Adrenal gland (tissue), 12 donors: Measurements from ENCODE around the gene RNF41. TPM values are rescaled to one million over a fixed set of nuclear protein-coding genes. Genes with fewer than 3 reads are reported as not detected.
"Not testable (repeated sequence)": the region's sequence is repeated elsewhere in the genome, so short reads cannot be mapped to it uniquely, and the experiment has no call there.

Source experiments
- DNase-seq, 7 donors: peaks; one replicate each; pipeline ENCODE4 v3.0.0-alpha.2; 2019 to 2020
- H3K27ac ChIP-seq, 5 donors: fragments of 200-600 bp; sonication (generic) in 4 of 5; 1 replicate in 3 of 5; 2 replicates in 2 of 5; pipeline versions ENCODE4 v1.5.1 to v1.8.0; 2016 to 2020; ENCODE audit warnings: mild to moderate bottlenecking in 1 of 5
- H3K27me3 ChIP-seq: fragments of 200-600 bp; 2 replicates; pipeline ENCODE4 v1.8.0; 2021
- H3K36me3 ChIP-seq, 2 donors: fragments of 200-600 bp; replicated peaks in 1 of 2; 1 replicate in 1 of 2; 2 replicates in 1 of 2; pipeline versions ENCODE4 v1.5.1 to v1.8.0; 2018 to 2022
- H3K4me1 ChIP-seq, 2 donors: fragments of 200-600 bp; replicated peaks in 1 of 2; 1 replicate in 1 of 2; 2 replicates in 1 of 2; pipeline versions ENCODE4 v1.5.1 to v1.8.0; 2018 to 2021
- H3K4me3 ChIP-seq, 4 donors: fragments of 200-600 bp; sonication (generic) in 3 of 4; one replicate each; pipeline ENCODE4 v1.5.1; 2016 to 2018
- H3K9me3 ChIP-seq, 3 donors: fragments of 200-600 bp; sonication (generic) in 1 of 3; replicated peaks in 1 of 3; 1 replicate in 2 of 3; 2 replicates in 1 of 3; pipeline versions ENCODE4 v1.5.1 to v1.8.0; 2016 to 2021
- POLR2A ChIP-seq, 2 donors: fragments of 450-650 bp; IDR thresholded peaks; one replicate each; pipeline ENCODE4 v1.6.1; 2017; ENCODE audit warnings: antibody characterized with exemption in 2 of 2, mild to moderate bottlenecking in 2 of 2, moderate library complexity in 1 of 2
- WGBS, 4 donors: extraction: QIAGEN DNeasy Blood & Tissue Kit in 2 of 4; methylation state at CpG; one replicate each; pipeline versions ENCODE4 v1.1.5 to v1.1.7; 2013 to 2017; 5-methylcytosine and 5-hydroxymethylcytosine counted together
- intact Hi-C, 2 donors: fragments of 100-400 bp; cut with DNase I; formaldehyde crosslinking; loops; one replicate each; pipeline versions ENCODE4 v1.14.1 to v1.15.0; 2022 to 2023
- polyA plus RNA-seq, 3 donors: library from polyadenylated mRNA; stranded (reverse); fragments of 200-250 nt in 2 of 3; fragments of 350-450 nt in 1 of 3; fragmentation: Illumina TruSeq in 1 of 3; extraction: RNeasy Lipid Tissue Mini Kit (QIAGEN cat#74804) in 1 of 3; gene quantifications; one replicate each; pipeline ENCODE4 v1.2.3, GENCODE V29; 2013 to 2014
- total RNA-seq, 9 donors: library from RNA; depleted of rRNA in 4 of 9; stranded (reverse); fragments of >200 nt in 4 of 9; fragments of 120-200 nt in 1 of 9; fragmentation: NEBNext Ultra II Directional in 1 of 9; extraction: Animal tissue kit (Norgen Biotek cat#: 25700) in 1 of 9; gene quantifications; one replicate each; pipeline versions ENCODE4 v1.1.0 to v1.2.4, GENCODE V29; 2013 to 2023
- TF ChIP-seq, protein P1 (sequence below), 6 experiments: fragments of 450-650 bp in 4 of 6; fragments of 200-600 bp in 2 of 6; sonication (generic) in 1 of 6; IDR thresholded peaks; 1 replicate in 5 of 6; 2 replicates in 1 of 6; pipeline versions ENCODE4 v1.5.1 to v1.8.0; 2016 to 2021; ENCODE audit warnings: antibody characterized with exemption in 6 of 6, mild to moderate bottlenecking in 2 of 6, moderate library complexity in 1 of 6
- donor health status: healthy with polysubstance abuse.
- donor health status: Bipolar disorder and iron deficiency.
- donor health status: DM: yes; HTN: yes; CAD: no.
- donor health status: DM: no; HTN: no; CAD: no.
- donor health status: DM: no; HTN: no; CAD: no.
- donor health status: DM: yes; HTN: yes; CAD: no.

The RNF41 gene
- total and polyA plus RNA-seq, 12 donors: 13.0 to 90.6 (median 50.8) TPM

DNA sequence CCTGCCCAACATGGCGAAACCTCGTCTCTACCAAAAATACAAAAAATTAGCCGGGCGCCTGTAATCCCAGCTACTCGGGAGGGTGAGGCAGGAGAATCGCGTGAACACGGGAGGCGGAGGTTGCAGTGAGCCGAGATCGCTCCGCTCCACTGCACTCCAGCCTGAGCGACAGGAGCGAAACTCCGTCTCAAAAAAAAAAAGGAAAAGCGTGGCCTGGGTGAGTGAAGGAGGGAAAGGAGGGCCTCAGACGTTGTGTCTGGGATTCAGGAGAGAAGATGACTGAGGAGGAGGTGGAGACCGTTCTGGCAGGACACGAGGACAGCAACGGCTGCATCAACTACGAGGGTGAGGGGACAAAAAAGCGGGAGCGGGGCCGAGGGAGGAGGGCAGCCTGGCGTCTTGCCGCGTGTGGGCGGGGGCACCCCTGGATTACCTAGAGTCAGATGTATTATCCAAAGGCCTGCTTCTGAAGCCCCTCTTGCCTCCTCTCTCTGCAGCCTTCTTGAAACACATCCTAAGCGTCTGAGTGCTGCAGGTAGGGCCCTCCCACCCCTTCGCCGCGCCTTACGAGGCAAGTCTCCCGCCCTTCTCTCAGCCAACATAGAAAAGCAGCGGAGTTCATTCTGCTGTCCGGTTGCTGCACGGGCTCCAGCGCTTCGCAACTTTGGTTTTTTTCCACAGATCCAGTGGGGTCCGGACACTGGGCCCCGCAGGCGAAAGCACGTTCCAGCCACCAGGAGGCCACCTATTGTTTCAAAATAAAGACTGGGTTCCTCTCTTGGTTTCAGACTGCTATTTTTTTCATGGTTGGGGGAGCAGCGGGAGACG is 64.3 kb downstream of the RNF41 start:
- DNase-seq: peak; percentile 66 to 93 (median 84)
- Histone ChIP-seq H3K4me3 (peak overlapping the region in 2 of 4 donors; percentile 55 to 71), H3K36me3 (peaks cover 0 to 31% of the 10 kb centered on the region in 2 donors), H3K27me3 (no peaks in the 10 kb centered on the region), H3K4me1 (peaks cover 29 to 37% of the 10 kb centered on the region in 2 donors), H3K9me3 (no peaks in the 10 kb centered on the region), H3K27ac (peak overlapping the region; percentile 34 to 98 (median 96))
- WGBS, 4 donors: 5 to 8% (median 7%) methylated on average over 29 to 45 of the region's 45 CpGs
- peak; percentile 6 to 30 for TF ChIP-seq POLR2A (IDR thresholded peaks at IDR 0.05)
- TF ChIP-seq, protein P1, sequence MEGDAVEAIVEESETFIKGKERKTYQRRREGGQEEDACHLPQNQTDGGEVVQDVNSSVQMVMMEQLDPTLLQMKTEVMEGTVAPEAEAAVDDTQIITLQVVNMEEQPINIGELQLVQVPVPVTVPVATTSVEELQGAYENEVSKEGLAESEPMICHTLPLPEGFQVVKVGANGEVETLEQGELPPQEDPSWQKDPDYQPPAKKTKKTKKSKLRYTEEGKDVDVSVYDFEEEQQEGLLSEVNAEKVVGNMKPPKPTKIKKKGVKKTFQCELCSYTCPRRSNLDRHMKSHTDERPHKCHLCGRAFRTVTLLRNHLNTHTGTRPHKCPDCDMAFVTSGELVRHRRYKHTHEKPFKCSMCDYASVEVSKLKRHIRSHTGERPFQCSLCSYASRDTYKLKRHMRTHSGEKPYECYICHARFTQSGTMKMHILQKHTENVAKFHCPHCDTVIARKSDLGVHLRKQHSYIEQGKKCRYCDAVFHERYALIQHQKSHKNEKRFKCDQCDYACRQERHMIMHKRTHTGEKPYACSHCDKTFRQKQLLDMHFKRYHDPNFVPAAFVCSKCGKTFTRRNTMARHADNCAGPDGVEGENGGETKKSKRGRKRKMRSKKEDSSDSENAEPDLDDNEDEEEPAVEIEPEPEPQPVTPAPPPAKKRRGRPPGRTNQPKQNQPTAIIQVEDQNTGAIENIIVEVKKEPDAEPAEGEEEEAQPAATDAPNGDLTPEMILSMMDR (IDR thresholded peaks at IDR 0.05): peak; percentile 22 to 87 (median 66)
- intact Hi-C loops: no loop called here

DNA sequence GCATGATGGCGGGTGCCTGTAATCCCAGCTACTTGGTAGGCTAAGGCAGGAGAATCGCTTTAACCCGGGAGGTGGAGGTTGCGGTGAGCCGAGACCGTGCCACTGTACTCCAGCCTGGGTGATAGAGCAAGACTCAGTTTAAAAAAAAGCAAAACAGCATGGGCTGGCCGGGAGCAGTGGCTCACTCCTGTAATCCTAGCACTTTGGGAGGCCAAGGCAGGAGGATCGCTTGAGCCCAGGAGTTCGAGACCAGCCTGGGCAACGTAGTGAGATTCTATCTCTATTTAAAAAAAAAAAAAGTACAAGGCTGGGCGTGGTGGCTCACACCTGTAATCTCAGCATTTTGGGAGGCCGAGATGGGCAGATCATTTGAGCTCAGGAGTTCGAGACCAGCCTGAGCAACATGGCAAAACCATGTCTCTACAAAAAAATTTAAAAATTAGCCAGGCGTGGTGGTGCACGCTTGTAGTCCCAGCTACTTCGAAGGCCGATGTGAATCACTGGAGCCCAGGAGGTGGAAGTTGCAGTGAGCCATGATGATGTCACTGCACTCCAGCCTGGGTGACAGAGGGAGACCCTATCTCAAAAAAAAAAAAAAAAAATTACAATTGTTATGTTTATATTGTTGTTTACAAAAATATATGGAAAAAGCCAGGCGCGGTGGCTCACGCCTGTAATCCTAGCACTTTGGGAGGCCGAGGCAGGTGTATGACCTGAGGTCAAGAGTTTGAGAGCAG is 65.1 kb downstream of the RNF41 start:
- peak overlapping the region in 2 of 4 donors; percentile 55 to 71 for H3K4me3 ChIP-seq
- H3K27me3 ChIP-seq, intact Hi-C loops, H3K9me3 ChIP-seq: not testable (repeated sequence)
- 84 to 92% (median 89%) methylated on average over 21 of the region's 21 CpGs for WGBS, 4 donors
- peaks cover 0 to 23% of the 10 kb centered on the region in 2 donors for H3K36me3 ChIP-seq
- H3K4me1 ChIP-seq: peaks cover 29 to 40% of the 10 kb centered on the region in 2 donors
- peak overlapping the region in 4 of 5 donors; percentile 94 to 98 (median 96) for H3K27ac ChIP-seq
- peak in 2 of 7 donors; percentile 25 to 39 for DNase-seq

DNA sequence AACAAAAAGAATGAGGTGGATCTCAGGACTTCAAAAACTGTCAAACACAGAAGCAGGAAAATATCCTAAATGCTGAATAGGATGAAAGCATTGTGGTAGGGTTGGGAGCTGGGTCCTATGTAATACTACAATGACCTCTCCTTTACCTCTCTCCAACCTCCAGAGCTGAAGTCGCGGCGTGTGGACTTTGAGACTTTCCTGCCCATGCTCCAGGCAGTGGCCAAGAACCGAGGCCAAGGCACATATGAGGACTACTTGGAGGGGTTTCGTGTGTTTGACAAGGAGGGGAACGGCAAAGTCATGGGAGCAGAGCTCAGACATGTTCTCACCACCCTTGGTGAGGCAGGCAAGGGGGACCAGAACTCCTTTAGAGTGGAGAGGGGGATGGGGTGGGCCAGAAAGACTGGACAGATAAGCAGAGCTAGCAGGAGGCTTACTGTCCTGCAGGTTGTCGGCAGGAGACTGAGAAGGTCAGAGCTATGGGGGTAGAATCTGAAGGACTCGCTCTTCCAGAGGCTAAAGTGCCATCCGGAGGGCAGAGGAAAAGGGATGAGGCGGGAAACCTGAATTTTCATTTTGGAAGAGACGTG is 66.4 kb downstream of the RNF41 start:
- no peak overlapping the region for H3K27ac ChIP-seq
- H3K27me3 ChIP-seq: no peaks in the 10 kb centered on the region
- WGBS, 4 donors: 91 to 95% (median 95%) methylated on average over 11 of the region's 11 CpGs
- TF ChIP-seq POLR2A (IDR thresholded peaks at IDR 0.05): no peak
- TF ChIP-seq, protein P1 (IDR thresholded peaks at IDR 0.05): no peak
- H3K9me3 ChIP-seq: no peaks in the 10 kb centered on the region
- H3K36me3 ChIP-seq: peaks cover 0 to 10% of the 10 kb centered on the region in 2 donors
- no peak for DNase-seq
- intact Hi-C loops: no loop called here
- H3K4me3 ChIP-seq: no peak overlapping the region
- H3K4me1 ChIP-seq: peaks cover 26 to 39% of the 10 kb centered on the region in 2 donors

DNA sequence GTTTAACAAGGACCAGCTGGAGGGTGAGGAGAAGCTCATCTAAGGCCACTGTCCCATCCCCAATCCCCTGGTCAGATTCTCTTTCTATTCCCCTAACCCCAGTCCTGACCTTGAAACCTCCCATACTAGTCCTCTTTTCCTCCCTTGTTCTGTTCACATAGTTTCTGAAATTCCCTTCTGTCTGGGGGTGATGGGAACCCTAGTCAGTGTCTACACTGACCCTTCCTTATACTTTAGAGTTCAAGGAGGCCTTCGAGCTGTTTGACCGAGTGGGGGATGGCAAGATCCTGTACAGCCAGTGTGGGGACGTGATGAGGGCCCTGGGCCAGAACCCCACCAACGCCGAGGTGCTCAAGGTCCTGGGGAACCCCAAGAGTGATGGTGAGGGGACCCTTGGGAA is 66.9 kb downstream of the RNF41 start:
- DNase-seq: no peak
- no peaks in the 10 kb centered on the region for H3K27me3 ChIP-seq
- TF ChIP-seq, protein P1 (IDR thresholded peaks at IDR 0.05): no peak
- TF ChIP-seq POLR2A (IDR thresholded peaks at IDR 0.05): no peak
- intact Hi-C loops: no loop called here
- H3K4me3 ChIP-seq: no peak overlapping the region
- peaks cover 0 to 5% of the 10 kb centered on the region in 2 donors for H3K36me3 ChIP-seq
- H3K9me3 ChIP-seq: no peaks in the 10 kb centered on the region
- H3K27ac ChIP-seq: no peak overlapping the region
- WGBS, 4 donors: 89 to 96% (median 91%) methylated on average over 5 of the region's 5 CpGs
- peaks cover 21 to 33% of the 10 kb centered on the region in 2 donors for H3K4me1 ChIP-seq
